ENCODE data around the gene SNUPN.
A peak's percentile ranks its signal among the peaks of the same experiment; 100 is the strongest.

GRCh38 chr15:75661100-75661755, 35.7 kb upstream of the SNUPN start:
- TF ChIP-seq CTCF (IDR thresholded peaks at IDR 0.05) (no peak), POLR2A (IDR thresholded peaks at IDR 0.05) (peak in 2 of 4 donors; percentile 49 to 70)
